D721Med (cell line): ENCODE results near the gene C3orf70.
A peak's percentile ranks its signal among the peaks of the same experiment; 100 is the strongest.

ENCODE experiments used
- DNase-seq: peaks from one replicate; pipeline ENCODE4 v3.0.0; 2011; ENCODE audit warnings: low spot score; ENCODE audit not compliant: insufficient read length
- FAIRE-seq: peaks from 2 replicates; lab custom pipeline; 2011; peaks lifted over from hg19 to GRCh38; lab: Jason Lieb, UNC
- CTCF ChIP-seq: IDR thresholded peaks from 2 replicates; pipeline ENCODE4 v1.5.1; 2012; ENCODE audit warnings: mild to moderate bottlenecking, control low read depth; ENCODE audit not compliant: insufficient read depth; ENCODE audit errors: missing control alignments

The C3orf70 gene

GRCh38 chr3:185187391-185187790, 34.5 kb upstream of the C3orf70 start:
- FAIRE-seq (peak; percentile 51), DNase-seq (no peak)
- TF ChIP-seq CTCF, result no peak

GRCh38 chr3:185176750-185177359, 24.0 kb upstream of the C3orf70 start:
- DNase-seq (no peak), FAIRE-seq (peak; percentile 81)
- TF ChIP-seq CTCF, result peak; percentile 79

GRCh38 chr3:185175370-185175987, 22.6 kb upstream of the C3orf70 start:
- no peak for FAIRE-seq

GRCh38 chr3:185172086-185173049, 19.5 kb upstream of the C3orf70 start:
- TF ChIP-seq CTCF, result no peak
- DNase-seq (no peak), FAIRE-seq (no peak)

More at GRCh38 chr3:185175370-185175987, 22.6 kb upstream of the C3orf70 start:
- TF ChIP-seq CTCF, result no peak
- no peak for DNase-seq

GRCh38 chr3:185164428-185165217, 11.8 kb upstream of the C3orf70 start:
- FAIRE-seq (no peak), DNase-seq (no peak)
- TF ChIP-seq CTCF, result no peak

- no peak for TF ChIP-seq CTCF
- no peak for DNase-seq
- FAIRE-seq, result no peak
These were observed 9.8 kb upstream of the C3orf70 start for GRCh38 chr3:185162634-185163033.
